Measurements from ENCODE around the gene TBC1D5.

The TBC1D5 gene

DNA sequence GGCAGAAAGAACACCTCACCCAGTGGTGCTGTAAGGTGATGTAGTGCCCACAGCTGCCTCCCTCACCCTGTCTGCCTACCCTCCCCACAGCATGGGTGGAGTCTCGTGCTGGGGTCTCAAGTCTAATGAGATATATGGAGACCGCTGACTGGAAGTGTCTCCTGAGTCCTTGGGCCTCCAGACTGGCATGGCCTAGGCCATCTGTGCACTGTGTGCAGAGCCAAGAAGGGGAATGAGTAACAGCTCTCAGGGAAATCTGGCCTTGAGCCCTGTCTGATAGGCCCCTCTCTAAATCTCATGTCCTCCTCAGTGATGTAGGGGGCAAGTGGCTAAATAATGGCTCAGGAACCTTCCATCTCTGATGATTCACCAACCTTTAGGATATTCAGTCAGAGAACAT, 580.3 kb downstream of the TBC1D5 start:
- H3K27me3 Mint-ChIP-seq (ENCODE audit: low read depth, poor library complexity) = no peaks in the 10 kb centered on the region
- TF ChIP-seq, protein P1, sequence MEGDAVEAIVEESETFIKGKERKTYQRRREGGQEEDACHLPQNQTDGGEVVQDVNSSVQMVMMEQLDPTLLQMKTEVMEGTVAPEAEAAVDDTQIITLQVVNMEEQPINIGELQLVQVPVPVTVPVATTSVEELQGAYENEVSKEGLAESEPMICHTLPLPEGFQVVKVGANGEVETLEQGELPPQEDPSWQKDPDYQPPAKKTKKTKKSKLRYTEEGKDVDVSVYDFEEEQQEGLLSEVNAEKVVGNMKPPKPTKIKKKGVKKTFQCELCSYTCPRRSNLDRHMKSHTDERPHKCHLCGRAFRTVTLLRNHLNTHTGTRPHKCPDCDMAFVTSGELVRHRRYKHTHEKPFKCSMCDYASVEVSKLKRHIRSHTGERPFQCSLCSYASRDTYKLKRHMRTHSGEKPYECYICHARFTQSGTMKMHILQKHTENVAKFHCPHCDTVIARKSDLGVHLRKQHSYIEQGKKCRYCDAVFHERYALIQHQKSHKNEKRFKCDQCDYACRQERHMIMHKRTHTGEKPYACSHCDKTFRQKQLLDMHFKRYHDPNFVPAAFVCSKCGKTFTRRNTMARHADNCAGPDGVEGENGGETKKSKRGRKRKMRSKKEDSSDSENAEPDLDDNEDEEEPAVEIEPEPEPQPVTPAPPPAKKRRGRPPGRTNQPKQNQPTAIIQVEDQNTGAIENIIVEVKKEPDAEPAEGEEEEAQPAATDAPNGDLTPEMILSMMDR (IDR thresholded peaks at IDR 0.05) = no peak
- H3K4me1 Mint-ChIP-seq = no peaks in the 10 kb centered on the region
- H3K27ac Mint-ChIP-seq = peak overlapping the region; percentile 19
- H3K4me3 Mint-ChIP-seq = no peak overlapping the region
- no peaks in the 10 kb centered on the region for H3K9me3 Mint-ChIP-seq
- DNase-seq = no peak
- H3K36me3 Mint-ChIP-seq (ENCODE audit: low read depth) = peaks cover 33% of the 10 kb centered on the region

DNA sequence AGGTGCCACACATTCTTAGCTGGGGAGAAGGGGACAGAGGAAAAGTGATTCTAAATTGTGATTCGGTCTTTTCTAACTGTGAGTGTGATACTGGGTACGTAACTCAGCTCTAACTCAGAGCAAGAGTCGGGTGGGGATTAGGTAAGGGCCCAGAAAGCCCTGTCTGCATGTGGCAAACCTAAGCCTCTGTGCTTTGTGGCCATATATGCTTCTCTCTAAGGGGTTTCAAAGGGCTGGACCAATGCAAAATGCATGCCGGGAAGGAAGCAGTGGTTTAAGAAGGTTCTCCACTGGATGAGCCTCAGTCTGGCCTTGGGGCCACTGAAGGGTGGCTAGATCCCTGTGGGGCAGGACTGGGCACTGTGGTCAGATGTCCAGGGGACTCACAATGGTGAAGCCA, 581.8 kb downstream of the TBC1D5 start:
- Mint-ChIP-seq H3K9me3 (no peaks in the 10 kb centered on the region), H3K36me3 (ENCODE audit: low read depth) (peaks cover 26% of the 10 kb centered on the region), H3K4me3 (no peak overlapping the region), H3K27ac (no peak overlapping the region), H3K4me1 (no peaks in the 10 kb centered on the region), H3K27me3 (ENCODE audit: low read depth, poor library complexity) (no peaks in the 10 kb centered on the region)
- TF ChIP-seq, protein P1 (IDR thresholded peaks at IDR 0.05) = no peak
- DNase-seq = no peak

DNA sequence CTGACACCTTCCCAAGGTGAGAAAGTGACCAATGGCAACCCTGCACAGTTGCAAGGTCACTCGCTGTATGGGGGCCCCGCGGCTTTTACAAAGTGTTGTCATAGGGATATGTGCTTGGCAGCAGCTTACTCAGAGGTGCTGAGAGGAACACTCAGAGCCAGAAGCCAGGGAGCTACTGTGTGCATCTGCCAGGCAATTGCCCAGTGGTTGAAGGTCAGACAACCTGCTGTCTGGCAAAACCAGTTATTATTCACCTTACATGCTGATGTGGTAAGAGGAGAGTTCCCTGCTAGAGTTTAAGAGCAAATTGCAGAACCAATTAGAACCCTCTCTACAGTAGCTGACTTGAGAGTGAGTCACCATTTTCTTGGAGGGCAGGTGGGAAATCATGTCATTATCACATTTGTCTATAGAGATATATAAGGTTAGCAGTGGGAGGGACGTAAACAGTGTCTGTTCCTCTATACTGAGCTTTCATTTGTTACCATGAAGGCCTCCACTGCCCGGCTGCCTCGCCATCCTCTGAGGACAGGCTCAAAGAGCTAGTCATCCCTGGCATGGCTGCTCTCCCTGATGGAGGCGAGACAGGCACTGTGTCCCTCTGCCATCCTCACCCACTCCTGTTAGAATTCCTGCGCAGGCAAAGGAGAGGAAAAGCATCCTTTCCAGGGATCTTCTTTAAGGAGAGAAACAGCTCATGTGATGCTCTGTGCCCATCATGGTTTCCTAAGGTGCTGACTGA, 583.3 kb downstream of the TBC1D5 start:
- Mint-ChIP-seq H3K4me1 (no peaks in the 10 kb centered on the region), H3K36me3 (ENCODE audit: low read depth) (peaks cover 33% of the 10 kb centered on the region), H3K27me3 (ENCODE audit: low read depth, poor library complexity) (no peaks in the 10 kb centered on the region), H3K9me3 (no peaks in the 10 kb centered on the region), H3K4me3 (no peak overlapping the region), H3K27ac (no peak overlapping the region)
- TF ChIP-seq, protein P1 (IDR thresholded peaks at IDR 0.05) = no peak
- no peak for DNase-seq

DNA sequence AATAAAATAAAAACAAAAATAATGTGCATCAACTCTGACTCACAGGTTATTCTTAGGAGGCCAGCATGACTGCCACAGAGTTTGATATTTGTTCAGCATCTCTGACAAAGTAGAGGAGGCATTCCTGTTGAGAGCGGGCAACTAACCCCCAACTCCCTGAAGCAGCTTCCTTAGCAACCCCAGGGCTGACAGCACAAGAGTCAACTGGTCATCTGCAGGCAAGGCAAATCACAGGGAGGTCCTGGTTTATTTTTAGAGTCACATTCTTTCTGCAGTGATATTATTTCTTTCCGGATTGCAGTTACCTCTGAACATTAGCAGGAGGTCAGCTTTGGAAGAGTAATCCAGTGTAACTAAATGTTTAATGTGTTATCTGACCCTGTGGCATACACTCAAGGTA, 584.7 kb downstream of the TBC1D5 start:
- TF ChIP-seq, protein P1 (IDR thresholded peaks at IDR 0.05) = no peak
- Mint-ChIP-seq H3K27me3 (ENCODE audit: low read depth, poor library complexity) (no peaks in the 10 kb centered on the region), H3K9me3 (peaks cover 10% of the 10 kb centered on the region), H3K4me3 (no peak overlapping the region), H3K4me1 (no peaks in the 10 kb centered on the region), H3K27ac (no peak overlapping the region), H3K36me3 (ENCODE audit: low read depth) (peaks cover 39% of the 10 kb centered on the region)
- no peak for DNase-seq

DNA sequence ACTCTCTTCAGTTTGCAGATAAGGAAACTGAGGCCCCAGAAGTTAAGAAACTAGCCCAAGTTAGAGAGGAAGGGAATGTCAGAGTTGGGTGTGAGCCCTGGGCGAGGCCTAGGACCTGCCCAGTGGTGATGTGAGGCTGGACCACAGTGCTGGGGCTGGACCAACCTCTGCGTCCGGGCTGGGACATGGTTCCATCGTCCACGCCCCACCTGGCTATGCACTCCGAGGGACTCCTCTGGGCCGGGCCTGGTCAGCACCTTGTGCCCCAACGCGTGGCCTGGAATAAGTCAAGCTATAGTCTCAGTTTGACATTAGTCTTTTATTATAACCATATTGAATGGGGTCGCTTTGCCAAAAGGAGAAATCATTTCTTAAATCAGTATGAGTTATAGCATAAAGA, 585.6 kb downstream of the TBC1D5 start:
- no peak for DNase-seq
- TF ChIP-seq, protein P1 (IDR thresholded peaks at IDR 0.05) = no peak
- Mint-ChIP-seq H3K4me3 (no peak overlapping the region), H3K9me3 (peaks cover 13% of the 10 kb centered on the region), H3K27ac (no peak overlapping the region), H3K4me1 (no peaks in the 10 kb centered on the region), H3K36me3 (ENCODE audit: low read depth) (peaks cover 39% of the 10 kb centered on the region), H3K27me3 (ENCODE audit: low read depth, poor library complexity) (peaks cover under 1% of the 10 kb centered on the region)

DNA sequence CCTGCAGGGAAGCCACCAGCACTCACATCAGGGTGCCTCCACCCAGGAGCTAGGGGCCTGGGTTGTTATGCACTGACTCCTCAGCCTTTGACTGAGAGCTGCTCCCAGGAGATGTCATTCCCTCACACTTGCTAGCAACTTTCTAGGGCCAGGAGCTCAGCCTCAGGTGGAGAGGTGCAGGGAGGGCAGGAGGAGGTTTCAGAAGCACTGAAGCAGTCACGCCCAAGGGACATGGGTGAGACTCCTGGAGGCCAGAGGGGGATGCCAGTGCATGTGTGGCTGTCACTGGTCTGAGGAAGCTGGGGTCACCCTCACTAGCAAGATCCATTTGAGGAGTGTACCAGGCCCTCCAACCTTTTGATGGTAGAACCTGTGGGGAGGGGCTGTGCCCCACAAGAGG, 586.5 kb downstream of the TBC1D5 start:
- Mint-ChIP-seq H3K27ac (no peak overlapping the region), H3K4me3 (no peak overlapping the region), H3K27me3 (ENCODE audit: low read depth, poor library complexity) (peaks cover 6% of the 10 kb centered on the region), H3K36me3 (ENCODE audit: low read depth) (peaks cover 39% of the 10 kb centered on the region), H3K4me1 (no peaks in the 10 kb centered on the region), H3K9me3 (peaks cover 14% of the 10 kb centered on the region)
- TF ChIP-seq, protein P1 (IDR thresholded peaks at IDR 0.05) = no peak
- DNase-seq = no peak

All from nephron progenitor cell (in vitro differentiated cells).